ENCODE data around the gene MAP1LC3A.

MAP1LC3A gene

DNA sequence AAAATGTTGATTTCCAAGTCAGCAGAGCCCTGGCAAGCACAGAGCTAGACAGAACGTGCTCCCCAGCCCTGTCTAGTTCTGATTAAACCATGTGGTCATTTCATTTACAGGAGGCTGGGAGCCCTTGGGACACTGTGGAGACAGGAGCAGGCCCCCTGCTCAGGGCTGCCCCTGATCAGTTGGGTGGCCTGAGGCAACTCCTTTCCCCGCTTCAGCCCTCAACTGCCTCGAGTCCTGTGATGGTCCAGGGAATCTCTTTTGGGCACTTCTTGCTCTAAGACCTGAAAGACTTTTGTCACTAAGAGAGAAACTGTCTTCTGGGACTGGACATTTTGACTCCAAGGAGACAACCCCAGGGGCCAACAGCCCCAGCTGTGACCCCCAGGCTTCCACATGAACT lies 28.8 kb upstream of the MAP1LC3A start:
- no peak for DNase-seq (ENCODE audit: low spot score)

DNA sequence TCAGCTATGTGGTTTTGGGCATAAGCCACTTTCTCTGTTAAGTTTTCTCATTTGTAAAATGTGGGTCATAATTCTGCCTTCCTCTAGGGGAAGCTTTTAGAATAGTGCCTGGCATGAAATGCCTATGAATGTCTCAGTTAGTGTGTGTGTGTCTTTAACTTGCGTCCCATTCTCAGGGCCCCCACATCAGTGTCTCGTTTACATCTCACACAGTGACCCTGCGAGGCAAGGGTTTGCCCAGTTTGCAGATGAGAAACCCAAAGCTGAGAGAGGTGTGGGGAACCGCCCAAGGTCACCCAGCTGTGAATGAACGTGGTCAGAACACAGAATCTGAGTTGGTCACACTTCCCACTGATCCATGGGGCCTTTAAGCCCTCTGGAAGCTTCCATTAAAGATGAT lies 28.2 kb upstream of the MAP1LC3A start:
- no peak for DNase-seq (ENCODE audit: low spot score)

DNA sequence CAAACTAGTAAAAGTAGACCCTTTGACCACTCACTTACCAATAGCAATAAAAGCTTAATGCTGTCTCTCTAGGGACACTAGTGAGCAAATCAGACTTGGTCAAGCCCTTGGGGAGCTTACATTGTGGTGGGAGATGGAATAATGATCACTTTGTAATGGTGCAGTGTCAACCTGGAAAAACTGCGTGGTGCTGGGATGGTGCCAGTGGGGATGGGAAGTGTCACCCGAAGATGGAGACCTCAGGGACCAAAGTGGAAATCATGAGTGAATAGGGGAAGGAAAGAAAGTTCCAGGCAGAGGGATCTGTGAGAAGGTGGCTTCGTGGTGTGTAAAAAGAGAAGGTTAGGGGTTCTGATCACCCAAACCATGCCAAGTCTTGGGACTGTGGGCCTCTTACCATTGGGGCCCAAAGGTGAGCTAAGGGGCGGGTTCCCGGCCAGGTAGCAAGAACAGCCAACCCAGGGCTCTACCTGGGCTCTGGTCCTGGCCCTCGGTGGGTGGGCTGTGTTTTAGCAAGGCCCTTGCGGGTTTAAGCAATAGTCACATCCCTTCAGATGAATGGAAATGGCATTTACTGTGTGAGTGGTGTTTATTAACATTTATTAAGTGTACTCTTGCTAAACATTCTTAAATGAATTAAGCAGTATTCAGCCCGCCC lies 26.8 kb upstream of the MAP1LC3A start:
- DNase-seq (ENCODE audit: low spot score): no peak

DNA sequence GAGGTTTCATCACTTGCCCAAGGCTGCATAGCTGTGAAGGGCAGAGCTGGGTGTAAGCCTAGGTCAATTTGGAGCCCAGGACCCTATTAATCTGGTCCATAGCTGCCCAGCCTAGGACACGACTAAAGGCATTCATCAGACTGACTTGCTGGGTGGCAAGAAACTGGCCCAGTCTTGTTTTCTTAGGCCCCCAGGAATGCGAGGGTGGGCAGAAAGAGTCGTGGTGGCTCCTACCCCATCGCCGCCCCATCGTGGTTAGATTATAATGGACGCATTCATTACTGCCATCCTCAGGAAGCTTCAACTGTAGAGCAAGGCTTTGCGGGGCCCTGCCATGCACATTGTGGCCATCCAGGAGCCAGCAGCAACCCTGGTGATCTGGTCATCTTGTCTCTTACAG lies 26.2 kb upstream of the MAP1LC3A start:
- no peak for DNase-seq (ENCODE audit: low spot score)

DNA sequence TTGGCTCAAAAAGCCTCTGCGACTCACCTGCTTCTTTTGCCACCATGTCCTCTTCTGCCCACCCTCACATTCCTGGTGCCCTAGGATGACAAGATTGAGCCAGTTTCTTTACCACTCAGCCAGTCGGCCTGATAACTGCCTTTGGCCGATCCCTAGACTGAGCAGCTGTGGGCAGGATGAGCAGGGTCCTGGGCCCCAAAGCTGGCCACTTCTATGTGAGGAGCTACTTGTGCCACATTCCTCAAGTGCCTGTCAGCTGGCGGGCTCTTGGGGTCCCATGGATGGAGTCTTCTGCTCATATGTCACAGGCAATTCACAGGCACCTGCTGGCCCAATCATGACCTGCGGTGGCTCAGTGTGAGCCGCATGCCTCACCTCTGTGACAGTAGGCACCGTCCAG lies 25.8 kb upstream of the MAP1LC3A start:
- no peak for DNase-seq (ENCODE audit: low spot score)

DNA sequence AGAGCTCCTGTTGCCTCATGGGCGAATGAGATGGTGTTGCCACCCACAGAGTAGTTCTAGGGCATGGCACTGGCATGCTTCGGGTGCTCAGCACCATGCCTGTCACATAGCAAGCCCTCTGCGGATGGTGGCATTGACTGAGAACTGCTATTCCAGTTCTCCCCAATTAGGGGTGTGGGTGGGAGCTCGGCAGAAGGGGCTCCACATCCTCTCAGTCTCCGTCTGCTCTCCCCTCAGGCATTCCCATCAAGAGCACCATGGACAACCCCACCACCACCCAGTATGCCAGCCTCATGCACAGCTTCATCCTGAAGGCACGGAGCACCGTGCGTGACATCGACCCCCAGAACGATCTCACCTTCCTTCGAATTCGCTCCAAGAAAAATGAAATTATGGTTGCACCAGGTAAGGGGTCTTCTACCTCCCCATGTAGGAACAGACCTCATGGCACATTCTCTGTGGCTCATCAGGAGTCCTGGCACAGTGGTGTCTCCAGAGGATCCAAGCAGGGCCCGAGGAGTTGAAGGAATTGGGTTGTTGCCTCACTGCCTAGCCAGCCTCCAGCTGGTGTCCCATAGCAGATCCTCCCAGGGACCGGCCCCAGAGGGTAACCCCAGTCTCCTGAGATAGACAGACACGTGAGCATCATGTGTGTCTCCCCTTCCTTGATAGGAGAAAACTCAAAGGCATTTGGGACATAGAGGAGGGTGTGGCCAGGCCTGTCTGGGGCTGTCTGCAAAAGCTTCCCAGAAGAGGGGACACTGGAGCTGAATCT lies 23.9 kb upstream of the MAP1LC3A start:
- no peak for DNase-seq (ENCODE audit: low spot score)

DNA sequence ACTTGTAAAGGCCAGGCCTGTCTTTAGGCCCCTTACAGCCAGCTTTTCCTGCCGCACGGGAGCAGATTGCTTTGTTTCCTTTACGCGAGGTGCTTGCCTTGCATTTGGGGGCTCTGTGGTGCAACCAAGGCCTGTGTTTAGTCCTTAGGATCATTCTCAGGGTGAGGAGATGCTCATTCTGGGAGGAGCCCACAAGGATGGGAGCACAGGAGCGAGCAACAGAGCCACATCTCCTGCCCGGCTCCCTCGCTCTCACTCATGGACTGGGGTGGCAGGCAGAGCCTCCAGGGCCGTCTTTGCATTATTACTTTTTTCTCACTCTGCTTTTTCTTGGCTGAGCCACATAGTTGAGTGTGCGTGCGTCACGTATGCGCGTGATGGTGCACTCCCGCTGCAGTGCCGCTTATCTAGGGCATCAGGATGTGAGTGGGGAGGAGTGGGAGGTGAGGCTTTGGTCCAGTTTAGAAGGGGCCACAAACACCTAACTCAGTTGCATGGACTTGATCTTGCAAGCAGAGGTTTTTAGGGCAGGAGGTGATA lies 23.1 kb upstream of the MAP1LC3A start:
- DNase-seq (ENCODE audit: low spot score): no peak

DNA sequence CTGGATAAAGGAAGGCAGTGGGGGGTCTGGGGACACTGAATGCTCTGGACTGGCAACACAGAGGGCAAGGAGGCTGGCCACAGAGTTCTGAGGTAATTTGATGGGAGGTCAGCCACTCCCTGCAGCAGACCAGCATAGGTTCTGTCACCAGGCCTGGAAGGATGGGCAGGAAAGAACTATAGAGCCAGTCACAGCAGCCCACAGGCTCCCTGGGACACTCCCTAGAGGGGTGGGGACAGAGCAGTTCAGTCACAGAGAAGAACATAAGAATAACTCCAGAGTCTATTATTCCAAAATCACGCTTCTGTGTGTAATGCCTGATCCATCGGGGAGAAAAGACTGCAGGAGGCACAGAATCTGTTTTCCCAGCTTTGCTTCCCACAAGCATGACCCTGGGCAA lies 22.7 kb upstream of the MAP1LC3A start:
- DNase-seq (ENCODE audit: low spot score): no peak

DNA sequence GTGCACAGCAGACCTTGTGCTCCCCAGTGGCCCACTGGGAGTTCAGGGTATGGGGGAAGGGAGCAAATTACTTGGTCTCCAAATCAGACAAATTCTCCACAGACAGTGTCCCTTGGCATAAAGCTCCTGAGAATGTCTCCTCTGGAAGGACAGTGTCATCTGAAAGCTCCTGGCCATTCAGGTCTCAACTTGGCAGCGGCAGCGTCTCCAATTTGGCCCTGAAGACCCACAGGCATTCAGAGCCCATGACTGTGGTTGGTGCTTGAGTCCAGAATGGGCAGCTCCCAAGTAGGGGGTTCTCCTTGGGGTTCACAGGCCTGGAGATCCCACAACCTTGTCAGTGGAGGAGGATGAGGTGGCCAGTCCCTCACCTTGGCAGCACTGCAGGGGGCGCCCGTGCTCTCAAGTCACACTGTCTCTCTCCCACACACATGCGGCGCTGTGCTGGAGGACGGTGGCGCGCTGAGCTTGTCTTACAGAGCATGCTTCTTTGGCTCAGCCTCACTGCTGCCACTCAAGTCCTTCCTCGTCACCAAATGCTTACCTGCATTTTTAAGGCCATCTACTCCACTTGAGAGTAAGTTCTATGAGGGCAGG lies 21.6 kb upstream of the MAP1LC3A start:
- DNase-seq (ENCODE audit: low spot score): peak; percentile 34

DNA sequence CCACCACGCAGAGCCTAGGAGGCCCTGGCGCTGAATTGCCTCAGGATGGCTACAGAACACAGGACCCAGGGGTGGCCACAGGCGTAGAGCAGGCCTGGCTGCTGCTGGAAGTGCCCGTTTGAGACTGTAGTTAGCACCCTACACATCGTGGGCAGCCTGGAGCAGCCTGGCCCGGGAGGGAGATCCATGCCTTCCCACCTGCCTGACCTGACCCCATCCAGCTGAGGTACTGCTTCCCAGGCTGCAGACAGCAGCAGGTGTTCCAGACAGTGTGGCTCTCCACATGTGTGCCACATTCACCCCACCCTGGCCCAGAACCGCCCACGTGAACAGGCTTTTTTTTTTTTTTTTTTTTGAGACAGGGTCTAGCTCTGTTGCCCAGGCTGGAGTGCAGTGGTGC lies 20.9 kb upstream of the MAP1LC3A start:
- no peak for DNase-seq (ENCODE audit: low spot score)

DNA sequence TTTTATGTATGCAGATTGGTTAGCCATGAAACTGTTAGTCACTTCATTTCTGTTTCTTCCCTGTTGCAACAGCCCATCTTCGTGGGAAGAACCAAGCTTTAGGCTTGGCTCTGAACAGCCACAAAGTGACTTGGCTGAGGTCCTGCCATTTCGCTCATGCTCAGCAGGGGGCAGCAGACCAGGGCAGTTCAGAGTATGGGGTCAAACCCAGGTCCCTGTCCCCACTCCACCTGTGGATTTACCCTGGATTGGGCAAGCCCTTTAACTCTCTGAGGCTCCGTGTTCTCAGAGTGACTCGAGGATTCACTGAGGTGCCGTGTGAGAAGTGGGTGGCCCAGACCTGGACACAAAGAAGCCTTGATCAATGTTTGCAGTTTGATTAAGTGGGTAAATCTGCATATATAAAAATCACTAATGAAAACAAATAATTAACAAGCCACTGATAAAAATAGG lies 19.8 kb upstream of the MAP1LC3A start:
- DNase-seq (ENCODE audit: low spot score): peak; percentile 69

DNA sequence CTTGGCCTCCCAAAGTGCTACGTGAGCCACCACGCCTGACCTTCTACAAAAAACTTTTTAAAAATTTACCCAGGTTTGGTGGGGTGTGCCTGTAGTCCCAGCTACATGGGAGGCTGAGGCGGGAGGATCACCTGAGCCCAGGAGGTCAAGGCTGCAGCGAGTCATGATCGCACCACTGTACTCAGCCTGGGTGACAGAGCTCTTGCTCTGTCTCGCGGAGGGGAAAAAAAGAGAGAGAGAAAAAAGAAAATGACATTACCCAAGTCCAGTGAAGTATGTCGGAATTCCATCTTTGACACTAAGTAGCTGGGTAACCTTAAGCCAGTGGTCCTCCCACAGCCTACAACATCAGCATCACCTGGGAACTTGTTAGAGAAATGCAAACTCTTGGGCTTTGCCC lies 18.8 kb upstream of the MAP1LC3A start:
- DNase-seq (ENCODE audit: low spot score): no peak

DNA sequence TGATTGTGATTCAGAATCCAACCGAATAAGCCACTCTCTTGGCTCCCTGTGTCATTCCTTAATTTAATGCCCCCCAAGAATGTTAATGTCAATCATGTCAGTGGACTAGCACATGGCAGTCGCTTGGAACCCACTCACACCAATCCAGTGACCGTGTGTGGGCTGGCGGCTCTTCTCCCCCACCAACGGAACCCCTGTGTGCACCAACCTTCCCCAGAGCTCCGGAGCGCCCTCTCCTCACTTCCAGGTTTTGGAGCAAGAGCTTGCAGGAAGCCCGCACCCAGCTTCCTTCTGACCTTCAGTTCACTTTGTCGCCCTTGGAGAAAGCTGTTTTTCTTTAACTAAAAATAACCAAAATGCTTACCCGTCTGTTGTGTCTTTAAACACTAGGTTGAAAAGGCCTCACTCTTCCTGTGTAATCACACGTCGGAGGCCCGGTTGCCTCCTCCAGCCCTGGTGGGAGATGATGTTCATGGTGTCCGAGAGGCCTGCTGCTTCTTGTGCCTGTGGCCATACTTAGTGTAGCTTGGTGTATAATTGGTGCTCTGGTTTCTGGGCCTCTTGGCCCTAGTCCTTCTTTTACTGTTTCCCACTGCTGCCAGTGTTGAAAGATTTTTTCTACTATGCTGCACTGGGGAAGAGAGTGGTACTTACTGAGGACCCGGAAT lies 17.8 kb upstream of the MAP1LC3A start:
- DNase-seq (ENCODE audit: low spot score): no peak

DNA sequence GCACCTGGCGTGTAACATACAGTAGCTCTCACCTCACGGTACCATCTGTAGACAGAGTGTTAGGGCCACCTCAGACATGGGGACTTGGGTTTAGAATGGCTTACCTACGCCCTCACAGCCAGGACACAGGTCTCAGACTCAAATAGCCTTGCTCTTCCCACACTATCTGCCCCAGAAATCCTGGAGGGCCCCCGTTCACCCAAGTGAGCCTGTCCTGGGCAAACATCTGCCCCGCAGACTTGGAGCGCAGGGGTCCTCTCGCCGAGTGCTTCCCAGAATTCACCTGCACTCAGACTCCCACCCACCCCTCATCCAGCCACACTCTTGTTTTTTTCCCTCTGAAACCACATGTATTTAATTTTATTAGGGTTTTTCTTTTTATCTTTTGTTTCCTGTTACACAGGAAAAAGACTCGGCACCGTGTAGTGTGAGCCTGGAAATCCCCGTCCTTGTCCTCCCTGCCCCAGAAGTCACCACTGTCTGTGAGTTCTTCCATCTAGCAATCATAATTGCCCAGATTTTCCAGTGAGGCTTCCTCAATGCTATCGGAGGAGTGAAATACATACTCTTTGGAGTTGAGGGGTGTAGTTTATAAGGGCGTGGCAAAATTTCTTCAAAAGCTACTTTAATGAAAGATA lies 17.1 kb upstream of the MAP1LC3A start:
- DNase-seq (ENCODE audit: low spot score): no peak

DNA sequence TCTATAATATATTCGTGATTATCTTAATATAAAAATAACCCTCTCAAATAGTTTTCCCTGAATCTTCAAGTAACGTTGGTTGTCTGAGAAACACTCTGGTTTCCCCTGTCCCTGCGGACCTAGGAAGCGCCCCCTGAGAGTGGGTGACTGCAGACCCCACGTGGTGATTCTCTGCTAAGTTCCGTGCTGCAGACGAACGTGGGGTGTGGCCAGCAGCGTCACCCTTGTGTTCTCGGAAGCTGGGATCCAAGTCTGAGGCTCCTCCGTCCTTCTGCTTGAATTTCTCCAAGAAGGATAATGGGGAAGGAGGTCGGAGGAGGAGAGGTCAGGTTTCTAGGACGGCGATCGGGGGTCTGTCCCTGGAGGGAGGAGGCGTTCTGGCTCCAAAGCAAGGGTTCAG lies 16.6 kb upstream of the MAP1LC3A start:
- no peak for DNase-seq (ENCODE audit: low spot score)

DNA sequence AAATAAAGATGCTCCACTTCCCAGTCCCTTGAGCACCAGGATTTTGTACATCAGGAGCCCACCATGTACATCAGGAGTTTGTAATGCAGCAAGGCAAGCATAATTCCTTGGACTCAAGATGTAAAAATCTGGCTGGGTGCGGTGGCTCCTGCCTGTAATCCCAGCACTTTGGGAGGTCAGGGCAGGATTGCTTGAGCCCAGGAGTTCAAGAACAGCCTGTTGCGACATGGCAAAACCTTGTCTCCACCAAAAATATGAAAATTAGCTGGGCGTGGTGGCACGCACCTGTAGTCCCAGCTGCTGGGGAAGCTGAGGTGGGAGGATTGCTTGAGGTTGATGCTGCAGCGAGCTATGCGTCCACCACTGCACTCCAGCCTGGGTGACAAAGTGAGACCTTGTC lies 16.1 kb upstream of the MAP1LC3A start:
- DNase-seq (ENCODE audit: low spot score): no peak

DNA sequence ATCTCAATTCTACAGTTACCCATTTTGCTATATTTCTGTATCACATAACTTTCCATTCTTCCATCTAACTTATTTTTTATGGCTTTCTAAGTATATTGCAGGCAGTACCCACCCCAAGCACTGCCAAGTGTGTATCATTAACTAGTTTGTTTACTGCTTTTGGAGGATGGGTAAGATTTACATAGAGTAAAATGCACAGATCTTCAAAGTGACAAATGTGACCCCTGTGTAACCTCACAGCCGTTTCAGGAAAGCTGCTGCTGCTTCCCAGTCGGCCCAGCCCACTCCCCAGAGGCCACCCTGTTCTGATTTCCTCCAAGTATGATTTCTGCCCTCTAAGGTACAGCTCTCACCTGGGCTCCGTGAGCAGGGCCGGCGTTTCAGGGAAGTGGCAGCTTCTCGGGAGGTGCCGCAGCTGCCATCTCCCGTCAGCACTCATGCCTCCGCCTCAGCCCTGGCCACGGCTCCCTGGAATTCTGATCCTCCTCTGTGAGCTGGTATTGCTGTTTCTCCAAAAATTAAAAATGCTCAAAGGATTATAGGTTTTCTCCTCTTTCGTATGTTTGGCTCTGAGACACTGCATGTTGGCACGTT lies 15.0 kb upstream of the MAP1LC3A start:
- no peak for DNase-seq (ENCODE audit: low spot score)

DNA sequence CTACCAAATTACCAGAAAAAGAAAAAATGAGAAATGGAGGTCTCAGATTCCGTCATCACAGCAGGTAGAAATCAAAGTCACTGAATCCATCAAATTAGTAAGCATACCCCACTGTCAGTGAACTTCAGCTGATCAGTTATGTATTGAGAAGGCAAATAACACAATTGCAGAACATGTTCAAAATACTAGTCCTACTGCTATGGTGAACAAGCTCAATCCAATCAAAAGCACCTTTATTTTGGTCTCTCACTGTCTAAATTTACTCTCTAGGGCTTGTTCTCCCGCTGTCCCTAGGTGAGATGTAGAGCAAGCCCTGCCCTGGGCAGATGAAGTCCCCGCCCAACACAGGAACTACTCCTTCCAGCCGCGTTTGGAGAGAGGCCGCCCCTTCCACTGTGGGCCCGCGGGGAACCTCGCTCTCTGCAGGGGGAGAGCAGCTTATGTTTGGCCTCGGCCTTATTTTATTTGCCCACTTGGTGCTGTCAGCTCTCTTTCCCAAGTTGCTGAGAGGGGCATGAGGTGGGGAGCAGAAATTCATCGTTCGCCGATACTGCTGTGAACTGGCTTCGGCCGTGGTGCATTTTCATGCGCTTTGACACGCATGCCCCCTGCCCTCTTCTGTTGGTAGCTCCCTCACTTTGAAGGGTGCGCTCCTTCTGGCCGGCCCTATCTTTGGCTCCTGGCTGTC lies 14.3 kb upstream of the MAP1LC3A start:
- no peak for DNase-seq (ENCODE audit: low spot score)

DNA sequence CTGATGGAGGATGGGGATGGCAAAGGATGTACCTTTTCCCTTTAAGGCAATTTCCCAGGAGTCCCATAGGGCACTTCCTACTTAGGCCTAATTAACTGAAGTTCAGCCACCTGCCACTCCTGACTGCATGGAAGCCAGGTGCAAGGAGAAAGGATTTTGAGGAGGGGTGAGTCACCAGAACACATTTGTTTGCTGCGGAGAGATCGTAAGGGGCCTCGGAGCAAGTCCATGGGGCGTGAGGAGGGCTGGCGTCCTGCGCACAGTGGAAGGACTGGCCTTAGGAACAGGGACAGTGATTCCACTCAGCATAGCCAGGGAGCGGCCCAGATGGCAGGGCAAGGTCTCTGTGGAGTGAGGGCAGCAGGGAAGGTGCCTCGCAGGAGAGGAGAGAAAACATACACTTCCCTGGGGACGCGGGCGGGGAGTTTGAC lies 11.8 kb upstream of the MAP1LC3A start:
- no peak for DNase-seq (ENCODE audit: low spot score)

DNA sequence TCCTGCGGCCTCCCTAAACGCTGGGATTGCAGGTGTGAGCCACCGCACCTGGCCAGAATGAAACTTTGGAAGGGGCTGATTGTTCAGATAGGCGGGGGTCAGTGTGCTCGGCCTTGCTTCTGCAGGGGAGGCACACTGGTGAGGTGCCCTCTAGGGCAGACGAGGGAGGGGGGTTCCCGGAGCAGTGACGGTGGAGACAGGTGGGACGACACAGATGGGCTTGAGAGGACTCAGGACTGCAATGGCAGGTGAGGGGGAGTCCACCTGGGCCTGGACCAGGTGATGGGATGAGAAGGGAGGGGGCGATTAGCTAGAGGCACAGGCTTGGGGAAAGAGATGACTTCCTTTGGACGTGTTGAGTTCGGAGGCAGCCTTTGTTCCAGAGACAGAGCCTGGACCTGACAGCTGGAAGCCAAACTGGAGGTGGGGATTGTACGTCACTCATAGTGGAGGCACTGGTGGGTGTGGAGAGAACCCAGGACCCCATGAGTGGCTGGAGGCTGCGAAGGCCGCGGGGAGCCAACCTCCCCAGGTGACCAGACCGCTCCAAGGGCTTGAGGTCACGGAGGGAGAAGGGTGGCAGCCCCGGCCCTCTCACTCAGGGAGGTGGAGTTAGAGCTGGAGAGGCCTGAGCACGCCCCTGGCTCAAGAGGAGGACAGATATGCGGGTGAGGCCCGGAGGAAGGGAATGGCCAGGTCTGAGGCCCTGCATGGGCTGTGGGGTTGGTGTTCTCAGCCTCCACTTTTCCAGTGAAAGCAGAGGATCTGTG lies 10.5 kb upstream of the MAP1LC3A start:
- DNase-seq (ENCODE audit: low spot score): no peak
